K562 (cell line): ENCODE results near the gene CUTA. TPM values are rescaled to one million over a fixed set of nuclear protein-coding genes. Genes with fewer than 3 reads are reported as not detected.

ENCODE experiments used
- ATAC-seq: fragments of 200-7000 bp; cut with Tn5 transposase; 3 replicates; pipeline ENCODE4 v1.9.1; 2020; ENCODE audit warnings: moderate library complexity
- BruUV-seq: library from RNA; stranded (reverse); fragments of 400-500 nt; replicated peaks from 2 replicates; lab custom pipeline; 2021; lab: Mats Ljungman, UMichigan
- CTCF ChIA-PET: fragments of 300-600 bp; formaldehyde crosslinking; extraction: SDS; loops from one replicate; lab custom pipeline; 2021; ENCODE audit warnings: low intra/inter-chr PET ratio; lab: Yijun Ruan, JAX
- POLR2A ChIA-PET: fragments of 300-600, 350-650 bp; sonication (Branson Sonifier 250); formaldehyde crosslinking; extraction: SDS; loops from one replicate; lab custom pipeline; 2021; ENCODE audit warnings: antibody characterized with exemption, inconsistent platforms; lab: Yijun Ruan, JAX
- DNase-seq, 4 experiments: peaks; one replicate each; pipeline versions ENCODE4 v3.0.0 to v3.0.0-alpha.2; 2011 to 2018; ENCODE audit warnings: low spot score in 3 of 4, mixed read lengths in 3 of 4; ENCODE audit errors: extremely low read depth in 1 of 4
- FAIRE-seq: peaks from 2 replicates; lab custom pipeline; 2011; peaks lifted over from hg19 to GRCh38; lab: Jason Lieb, UNC
- H2AFZ ChIP-seq: 2 replicates; pipeline ENCODE4 v1.6.0; 2011; ENCODE audit warnings: low read depth, low read length, control low read depth, inconsistent platforms
- H3K27ac ChIP-seq: fragments of 200-600 bp; 3 replicates; pipeline ENCODE4 v1.8.0; 2011; ENCODE audit warnings: low read depth, mild to moderate bottlenecking, control low read depth, inconsistent platforms, low read length, moderate library complexity, mixed read lengths; ENCODE audit errors: extremely low read depth
- H3K27me3 ChIP-seq, 2 experiments: fragments of 300-600 bp in 1 of 2; 2 replicates in 1 of 2; 3 replicates in 1 of 2; pipeline versions ENCODE4 v1.6.0 to v1.8.0; 2011; ENCODE audit warnings: inconsistent platforms in 2 of 2, low read length in 2 of 2, mild to moderate bottlenecking in 1 of 2, mixed read lengths in 1 of 2, moderate library complexity in 1 of 2; ENCODE audit not compliant: control insufficient read depth in 2 of 2, insufficient read depth in 2 of 2
- H3K36me3 ChIP-seq: fragments of 300-600 bp; 3 replicates; pipeline ENCODE4 v1.8.0; 2011; ENCODE audit warnings: mild to moderate bottlenecking, low read length, inconsistent platforms; ENCODE audit not compliant: control insufficient read depth, insufficient read depth
- H3K4me1 ChIP-seq, 2 experiments: fragments of 200-600 bp in 1 of 2; replicated peaks in 1 of 2; 2 replicates in 1 of 2; 3 replicates in 1 of 2; pipeline versions ENCODE4 v1.5.1 to v1.8.0; 2011; ENCODE audit warnings: inconsistent platforms in 2 of 2, low read length in 2 of 2, mild to moderate bottlenecking in 1 of 2, mixed read lengths in 1 of 2, moderate library complexity in 1 of 2; ENCODE audit not compliant: control insufficient read depth in 2 of 2, insufficient read depth in 2 of 2
- H3K4me2 ChIP-seq: 2 replicates; pipeline ENCODE4 v1.6.1; 2011; ENCODE audit warnings: low read length, control low read depth, inconsistent platforms, mixed read lengths; ENCODE audit not compliant: insufficient read depth
- H3K4me3 ChIP-seq: fragments of 200-600 bp; sonication (generic), shearing (Covaris generic); 2 replicates; pipeline ENCODE4 v1.5.1; 2016; ENCODE audit warnings: control low read depth, inconsistent platforms
- H3K79me2 ChIP-seq: fragments of 200-600 bp; 3 replicates; pipeline ENCODE4 v1.8.0; 2011; ENCODE audit warnings: low read length, inconsistent platforms; ENCODE audit not compliant: control insufficient read depth, insufficient read depth
- H3K9ac ChIP-seq, 2 experiments: 2 replicates each; pipeline versions ENCODE4 v1.6.0 to v1.6.1; 2011; ENCODE audit warnings: low read depth in 2 of 2, low read length in 2 of 2, control low read depth in 1 of 2, inconsistent platforms in 1 of 2, mild to moderate bottlenecking in 1 of 2, mixed read lengths in 1 of 2; ENCODE audit not compliant: insufficient read depth in 1 of 2
- H3K9me1 ChIP-seq: one replicate; pipeline ENCODE4 v1.6.0; 2011; ENCODE audit warnings: inconsistent platforms, mild to moderate bottlenecking, low read length, moderate library complexity; ENCODE audit not compliant: control insufficient read depth, insufficient read depth
- H3K9me3 ChIP-seq: replicated peaks from 2 replicates; pipeline ENCODE4 v1.5.1; 2011; ENCODE audit warnings: low read depth, low read length, inconsistent platforms; ENCODE audit not compliant: control insufficient read depth, insufficient read depth
- H4K20me1 ChIP-seq: replicated peaks from 2 replicates; pipeline ENCODE4 v1.6.1; 2011; ENCODE audit warnings: low read length, inconsistent platforms, mixed read lengths; ENCODE audit not compliant: control insufficient read depth, insufficient read depth
- BRF2 ChIP-seq: IDR thresholded peaks from 3 replicates; pipeline ENCODE4 v1.6.1; 2011; ENCODE audit warnings: borderline replicate concordance, mild to moderate bottlenecking; ENCODE audit not compliant: insufficient read length, insufficient read depth
- CBX5 ChIP-seq: IDR thresholded peaks from 2 replicates; pipeline ENCODE4 v1.6.1; 2014; ENCODE audit warnings: low read depth, borderline replicate concordance
- DPF2 ChIP-seq: fragments of 450-650 bp; IDR thresholded peaks from 2 replicates; pipeline ENCODE4 v1.6.1; 2016
- FOXA3 ChIP-seq, 2 experiments: fragments of 450-650 bp in 1 of 2; sonication (generic) in 1 of 2; formaldehyde crosslinking; IDR thresholded peaks in 1 of 2; conservative IDR thresholded peaks in 1 of 2; 2 replicates each; pipeline versions ENCODE4 v1.4.0 to v1.8.0; 2020 to 2022; ENCODE audit warnings: mild to moderate bottlenecking in 2 of 2, missing genetic modification reagents in 1 of 2
- JUN ChIP-seq, 2 experiments: sonication (generic) in 1 of 2; formaldehyde crosslinking in 1 of 2; IDR thresholded peaks; 2 replicates each; pipeline versions ENCODE4 v1.6.1 to v1.8.0; 2012 to 2022; ENCODE audit warnings: borderline replicate concordance in 2 of 2, mild to moderate bottlenecking in 2 of 2, improper control_type of control experiment in 1 of 2, low read depth in 1 of 2, low read length in 1 of 2, missing genetic modification reagents in 1 of 2
- KDM4B ChIP-seq, 2 experiments: fragments of 450-650 bp in 1 of 2; sonication (generic) in 1 of 2; IDR thresholded peaks; 2 replicates each; pipeline ENCODE4 v1.6.1; 2016 to 2017; ENCODE audit warnings: borderline replicate concordance in 2 of 2, antibody characterized with exemption in 1 of 2, low read depth in 1 of 2, mild to moderate bottlenecking in 1 of 2
- LCOR ChIP-seq: sonication (generic); formaldehyde crosslinking; IDR thresholded peaks from 2 replicates; pipeline ENCODE4 v1.8.0; 2022; ENCODE audit warnings: mild to moderate bottlenecking, missing genetic modification reagents
- MTA3 ChIP-seq: fragments of 450-650 bp; formaldehyde crosslinking; IDR thresholded peaks from 2 replicates; pipeline ENCODE4 v1.6.1; 2017; ENCODE audit warnings: mild to moderate bottlenecking, borderline replicate concordance
- PBX2 ChIP-seq, 2 experiments: IDR thresholded peaks in 1 of 2; conservative IDR thresholded peaks in 1 of 2; 2 replicates each; pipeline ENCODE4 v1.6.1; 2016; ENCODE audit warnings: low read depth in 2 of 2, mild to moderate bottlenecking in 1 of 2, missing compliant biosample characterization in 1 of 2, missing genetic modification characterization in 1 of 2, moderate library complexity in 1 of 2
- PKNOX1 ChIP-seq: fragments of 450-650 bp; IDR thresholded peaks from 2 replicates; pipeline ENCODE4 v1.6.1; 2016
- SREBF2 ChIP-seq: sonication (generic); formaldehyde crosslinking; IDR thresholded peaks from 2 replicates; pipeline ENCODE4 v1.4.0; 2020; ENCODE audit warnings: mild to moderate bottlenecking, missing genetic modification reagents
- ZNF717 ChIP-seq: fragments of 250-450 bp; sonication (Bioruptor Pico); IDR thresholded peaks from 2 replicates; pipeline ENCODE4 v1.5.0; 2021
- WGBS: fragments of 100-300 bp; shearing (Covaris generic); methylation state at CpG from one replicate; pipeline ENCODE4 v1.1.6; 2016; ENCODE audit warnings: low coverage, mixed read lengths; ENCODE audit not compliant: insufficient coverage; ENCODE audit errors: missing lambda C conversion rate; 5-methylcytosine and 5-hydroxymethylcytosine counted together
- in situ Hi-C: fragments of 300-500 bp; cut with MboI; formaldehyde crosslinking; loops from 4 replicates; pipeline ENCODE4 v1.15.0; 2018; ENCODE audit warnings: inconsistent platforms, mixed read lengths
- intact Hi-C: fragments of 100-400 bp; cut with micrococcal nuclease; formaldehyde crosslinking; loops from 2 replicates; pipeline ENCODE4 v1.14.2; 2022
- polyA plus RNA-seq, 8 experiments: library from polyadenylated mRNA; depleted of rRNA in 4 of 8; stranded (reverse) in 5 of 8; unstranded in 3 of 8; fragments of >200 nt; fragmentation: Nextera tagmentation in 2 of 8; fragmentation: Illumina TruSeq in 1 of 8; extraction: Ambion mirVana in 2 of 8; extraction: Trizol in 1 of 8; gene quantifications; 2 replicates each; pipeline versions ENCODE4 v1.2.1 to v1.2.3, GENCODE V29; 2011 to 2014; ENCODE audit warnings: inconsistent platforms in 1 of 8, missing spikeins in 1 of 8
- total RNA-seq, 7 experiments: library from RNA; depleted of rRNA in 6 of 7; stranded (reverse); fragments of >200 nt in 6 of 7; fragmentation: Illumina TruSeq in 2 of 7; extraction: Trizol in 2 of 7; gene quantifications; 2 replicates each; pipeline versions ENCODE4 v1.2.1 to v1.2.3, GENCODE V29; 2011 to 2021; ENCODE audit warnings: low replicate concordance in 1 of 7

The CUTA gene
- total and polyA plus RNA-seq, 9 of the 15 experiments (the other 6 are each of a cell fraction or from before 2014, with no cell fraction given), result 166 to 682 (median 310) TPM

- TF ChIP-seq KDM4B (IDR thresholded peaks at IDR 0.05; ENCODE audit: borderline replicate concordance in 2 of 2, low read depth in 1 of 2) (no peak), CBX5 (peak; percentile 61; the same call in 1 of the 2 replicates)
These were observed 48.3 kb upstream of the CUTA start (continued) for GRCh38 chr6:33466075-33466735.

- Histone ChIP-seq H3K79me2 (peaks cover 19% of the 10 kb centered on the region), H3K9me1 (no peaks in the 10 kb centered on the region), H3K9ac (no peak overlapping the region), H3K9me3 (no peaks in the 10 kb centered on the region), H3K4me2 (no peak overlapping the region), H3K36me3 (peaks cover 27% of the 10 kb centered on the region), H3K27me3 (no peaks in the 10 kb centered on the region), H3K27ac (no peak overlapping the region), H4K20me1 (no peaks in the 10 kb centered on the region), H3K4me3 (no peak overlapping the region), H3K4me1 (peaks cover 14 to 16% of the 10 kb centered on the region in 2 experiments; a peak in 4 of 5 replicates), H2AFZ (no peak overlapping the region)
- POLR2A ChIA-PET, result interaction anchor here (0.5 to 1.3 kb wide), 8 partner anchors 8 to 188 kb away, joined by 3 to 8 read pairs (median 3); partner anchors contain the start of genes RPS18 and VPS52
- intact Hi-C loops, result no loop called here
- in situ Hi-C loops, result no loop called here
- DNase-seq (peak in 1 of 4 experiments; percentile 9), ATAC-seq (no peak), FAIRE-seq (no peak)
- WGBS, result 17% methylated on average over 2 of the region's 2 CpGs
- CTCF ChIA-PET, result no interaction called here
- no TSS peak for BruUV-seq
- no peak for TF ChIP-seq SREBF2 (CRISPR knock-in tag)
- TF ChIP-seq PKNOX1, result peak; percentile 86
- no peak for TF ChIP-seq BRF2
- no peak for TF ChIP-seq PBX2 (CRISPR knock-in tag; IDR thresholded peaks at IDR 0.05; ENCODE audit: low read depth)
- peak; percentile 24; the same call in 1 of the 2 replicates for TF ChIP-seq PBX2 (tag; conservative IDR thresholded peaks at IDR 0.05; ENCODE audit: low read depth)
- 0 out of 2 replicates have a peak, but pooled peaks have one; percentile 39 for TF ChIP-seq JUN (IDR thresholded peaks at IDR 0.05; ENCODE audit: borderline replicate concordance, low read depth, low read length)
- no peak for TF ChIP-seq JUN (CRISPR knock-in tag; IDR thresholded peaks at IDR 0.05; ENCODE audit: borderline replicate concordance)
- no peak for TF ChIP-seq FOXA3 (CRISPR knock-in tag; conservative IDR thresholded peaks at IDR 0.05 in 1 of 2, IDR thresholded peaks at IDR 0.05 in 1 of 2)
- peak; percentile 27; the same call in 1 of the 2 replicates for TF ChIP-seq DPF2
- TF ChIP-seq LCOR, result 0 out of 2 replicates have a peak, but pooled peaks have one; percentile 47
- no peak for TF ChIP-seq ZNF717 (CRISPR knock-in tag)
- TF ChIP-seq MTA3, result no peak
These were observed 41.3 kb upstream of the CUTA start for GRCh38 chr6:33459226-33459625.
